22Rv1 (cell line): Measurements from ENCODE around the gene IL4R.

Experiments used
- ZFX ChIP-seq: fragments of 450-650 bp; IDR thresholded peaks from 2 replicates; pipeline ENCODE4 v1.6.1; 2017; ENCODE audit warnings: antibody characterized with exemption, borderline replicate concordance
- TF ChIP-seq, protein P1 (sequence below): fragments of 450-650 bp; IDR thresholded peaks from 2 replicates; pipeline ENCODE4 v1.5.1; 2017; ENCODE audit warnings: mild to moderate bottlenecking

DNA sequence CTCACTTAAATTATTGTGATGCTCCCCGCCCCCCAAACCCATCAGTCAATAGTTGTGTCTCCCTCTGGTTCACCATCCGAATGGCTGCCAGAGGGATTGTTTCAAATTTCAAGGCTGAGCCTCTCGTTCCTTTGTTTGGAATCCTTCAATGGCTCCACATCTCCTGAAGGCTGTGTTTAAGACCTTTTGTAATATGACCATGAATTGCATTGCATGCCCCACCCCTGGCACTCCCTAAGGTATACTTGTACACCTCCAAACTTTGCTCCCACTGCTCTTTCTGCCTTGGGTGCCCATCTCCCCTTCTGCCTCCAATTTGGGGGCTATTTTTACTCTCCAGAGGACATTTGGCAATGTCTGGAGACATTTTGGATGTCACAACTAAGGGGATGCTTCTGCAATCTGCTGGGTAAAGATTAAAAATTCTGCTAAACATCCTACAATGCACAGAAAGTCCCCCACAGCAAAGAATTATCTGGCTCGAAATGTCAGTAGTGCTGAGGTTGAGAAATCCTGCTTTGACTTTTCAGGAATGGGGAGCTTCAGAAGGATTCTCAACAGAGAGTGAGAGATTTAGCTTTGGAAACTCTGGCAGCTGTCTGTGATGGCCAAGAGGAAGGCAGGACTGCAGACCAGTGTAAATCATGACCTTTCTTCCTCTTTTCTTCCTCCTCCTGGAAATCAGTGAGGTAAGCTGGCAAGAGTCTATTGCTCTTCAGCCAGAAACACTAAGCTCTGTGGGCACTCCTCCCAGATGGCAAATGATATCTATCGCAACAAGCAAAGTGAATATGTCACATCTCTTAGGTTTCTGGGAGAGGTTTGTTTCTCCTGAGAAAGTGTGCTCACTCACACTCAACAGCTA, 8.7 kb upstream of the IL4R start:
- TF ChIP-seq, protein P1, sequence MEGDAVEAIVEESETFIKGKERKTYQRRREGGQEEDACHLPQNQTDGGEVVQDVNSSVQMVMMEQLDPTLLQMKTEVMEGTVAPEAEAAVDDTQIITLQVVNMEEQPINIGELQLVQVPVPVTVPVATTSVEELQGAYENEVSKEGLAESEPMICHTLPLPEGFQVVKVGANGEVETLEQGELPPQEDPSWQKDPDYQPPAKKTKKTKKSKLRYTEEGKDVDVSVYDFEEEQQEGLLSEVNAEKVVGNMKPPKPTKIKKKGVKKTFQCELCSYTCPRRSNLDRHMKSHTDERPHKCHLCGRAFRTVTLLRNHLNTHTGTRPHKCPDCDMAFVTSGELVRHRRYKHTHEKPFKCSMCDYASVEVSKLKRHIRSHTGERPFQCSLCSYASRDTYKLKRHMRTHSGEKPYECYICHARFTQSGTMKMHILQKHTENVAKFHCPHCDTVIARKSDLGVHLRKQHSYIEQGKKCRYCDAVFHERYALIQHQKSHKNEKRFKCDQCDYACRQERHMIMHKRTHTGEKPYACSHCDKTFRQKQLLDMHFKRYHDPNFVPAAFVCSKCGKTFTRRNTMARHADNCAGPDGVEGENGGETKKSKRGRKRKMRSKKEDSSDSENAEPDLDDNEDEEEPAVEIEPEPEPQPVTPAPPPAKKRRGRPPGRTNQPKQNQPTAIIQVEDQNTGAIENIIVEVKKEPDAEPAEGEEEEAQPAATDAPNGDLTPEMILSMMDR: no peak
- TF ChIP-seq ZFX: no peak
